KOPT-K1 (cell line): Measurements from ENCODE around the gene NSD1.

ENCODE experiments used
- H3K27ac ChIP-seq: fragments of 200-600 bp; sonication (generic); 2 replicates; pipeline ENCODE4 v1.5.1; 2016; ENCODE audit warnings: antibody characterized with exemption, mild to moderate bottlenecking, low read depth, low read length; ENCODE audit not compliant: poor library complexity, severe bottlenecking
- H3K36me3 ChIP-seq: fragments of 200-600 bp; sonication (generic); 2 replicates; pipeline ENCODE4 v1.5.1; 2017; ENCODE audit warnings: antibody characterized with exemption, mild to moderate bottlenecking, low read length, moderate library complexity; ENCODE audit not compliant: insufficient read depth
- H3K9me3 ChIP-seq: fragments of 200-600 bp; sonication (generic); 2 replicates; pipeline ENCODE4 v1.5.1; 2017; ENCODE audit warnings: antibody characterized with exemption, low read length, mild to moderate bottlenecking; ENCODE audit not compliant: insufficient read depth, poor library complexity, severe bottlenecking

NSD1 gene

DNA sequence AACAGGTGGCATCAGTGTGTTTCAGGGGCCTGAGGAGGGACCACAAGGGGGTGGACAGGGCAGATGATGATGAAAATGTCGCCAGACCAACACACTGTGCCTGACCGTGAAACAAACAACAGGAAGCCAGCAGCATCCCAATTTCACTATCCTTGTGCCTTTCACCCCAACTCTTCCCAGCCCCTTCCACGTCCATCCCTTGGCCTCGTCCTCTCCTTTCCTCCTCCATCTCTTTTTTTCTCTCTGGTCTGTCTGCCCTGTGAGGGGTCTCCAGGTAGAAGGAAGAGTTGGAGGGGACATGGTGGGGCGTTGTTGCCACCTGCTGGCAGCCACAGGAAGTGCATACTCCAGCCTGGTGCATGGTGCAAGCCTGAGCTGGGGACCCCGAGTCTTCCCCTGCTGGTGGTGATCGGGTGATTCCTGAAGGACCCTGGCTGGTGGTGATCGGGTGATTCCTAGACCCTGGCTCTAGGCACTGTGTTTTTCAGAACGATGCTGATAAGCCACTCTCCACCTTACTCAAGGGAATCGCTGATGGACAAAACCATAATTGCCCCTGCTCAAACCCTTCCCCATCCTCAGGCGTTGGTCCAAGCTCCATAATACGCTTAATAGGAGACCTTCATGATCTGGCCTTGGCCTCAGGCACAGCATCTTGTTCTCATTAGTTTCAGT lies 21.7 kb upstream of the NSD1 start:
- H3K9me3 ChIP-seq, result no peaks in the 10 kb centered on the region
- H3K36me3 ChIP-seq, result no peaks in the 10 kb centered on the region
- no peak overlapping the region for H3K27ac ChIP-seq

- H3K9me3 ChIP-seq, result no peaks in the 10 kb centered on the region
- H3K36me3 ChIP-seq, result no peaks in the 10 kb centered on the region
- no peak overlapping the region for H3K27ac ChIP-seq
Measured at GRCh38 chr5:177112589-177113220, 20.9 kb upstream of the NSD1 start.

GRCh38 chr5:177113566-177114424 lies 19.8 kb upstream of the NSD1 start:
- no peaks in the 10 kb centered on the region for H3K9me3 ChIP-seq
- H3K36me3 ChIP-seq, result no peaks in the 10 kb centered on the region
- H3K27ac ChIP-seq, result no peak overlapping the region

DNA sequence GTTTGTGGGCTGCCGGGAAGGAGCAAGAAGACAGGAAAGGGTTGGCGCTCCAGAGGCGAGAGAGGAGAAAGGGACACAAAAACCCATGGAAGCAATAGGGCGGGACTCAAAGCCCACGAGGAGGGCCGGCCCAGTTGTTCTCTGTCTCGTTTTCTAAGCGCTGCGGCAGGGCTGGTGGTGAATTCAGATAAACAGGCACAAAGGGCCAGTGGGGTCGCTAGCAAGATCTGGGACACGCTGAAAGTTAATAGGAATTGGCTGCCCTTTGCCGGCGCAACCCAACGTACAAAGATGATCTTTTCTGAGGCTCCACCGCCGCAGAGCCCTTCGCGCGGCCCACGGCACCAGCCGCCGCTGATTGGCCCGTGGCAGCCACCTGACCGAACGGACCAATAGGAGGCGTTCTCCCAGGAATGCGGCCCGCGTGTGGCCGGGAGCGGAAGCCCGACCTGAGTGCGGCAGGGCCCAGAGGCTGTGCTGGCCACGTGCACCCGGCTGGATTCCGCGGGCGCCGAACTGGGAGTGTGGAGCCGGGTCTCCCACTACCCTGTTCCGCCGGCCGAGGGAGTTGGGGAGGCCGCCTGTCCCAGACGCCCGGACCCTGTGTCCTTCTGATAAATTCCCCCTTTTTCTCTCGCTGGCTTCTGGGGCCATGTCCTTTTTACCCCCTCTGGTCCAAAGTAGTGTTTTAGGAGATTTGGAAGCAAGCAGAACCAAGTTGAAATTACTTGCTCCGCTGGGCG lies 16.8 kb upstream of the NSD1 start:
- Histone ChIP-seq H3K9me3 (no peaks in the 10 kb centered on the region), H3K36me3 (no peaks in the 10 kb centered on the region), H3K27ac (no peak overlapping the region)

DNA sequence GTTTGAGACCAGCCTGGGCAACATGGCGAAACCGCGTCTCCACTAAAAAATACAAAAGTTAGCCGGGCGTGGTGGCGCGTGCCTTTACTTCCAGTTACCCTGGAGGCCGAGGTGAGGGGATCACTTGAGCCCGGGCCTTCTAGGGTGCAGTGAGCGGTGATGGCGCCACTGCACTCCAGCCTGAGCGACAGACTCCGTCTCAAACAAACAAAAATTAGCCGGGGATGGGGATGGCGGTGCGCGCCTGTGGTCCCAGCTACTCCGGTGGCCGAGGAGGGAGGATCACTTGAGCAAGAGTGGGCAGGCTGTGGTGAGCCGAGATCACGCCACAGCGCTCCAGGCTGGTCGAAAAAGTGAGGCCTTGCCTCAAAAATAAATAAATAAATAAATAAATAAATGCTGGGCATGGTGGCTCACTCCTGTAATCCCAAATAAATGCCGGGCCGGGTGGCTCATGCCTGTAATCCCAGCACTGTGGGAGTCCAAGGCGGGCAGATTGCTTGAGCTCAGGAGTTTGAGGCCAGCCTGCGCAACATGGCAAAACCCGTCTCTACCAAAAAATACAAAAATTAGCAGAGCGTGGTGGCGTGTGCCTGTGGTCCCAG lies 16.0 kb upstream of the NSD1 start:
- Histone ChIP-seq H3K36me3 (no peaks in the 10 kb centered on the region), H3K9me3 (no peaks in the 10 kb centered on the region), H3K27ac (no peak overlapping the region)

- Histone ChIP-seq H3K36me3 (no peaks in the 10 kb centered on the region), H3K9me3 (no peaks in the 10 kb centered on the region), H3K27ac (no peak overlapping the region)
Measured at GRCh38 chr5:177122566-177122965, 11.0 kb upstream of the NSD1 start.

DNA sequence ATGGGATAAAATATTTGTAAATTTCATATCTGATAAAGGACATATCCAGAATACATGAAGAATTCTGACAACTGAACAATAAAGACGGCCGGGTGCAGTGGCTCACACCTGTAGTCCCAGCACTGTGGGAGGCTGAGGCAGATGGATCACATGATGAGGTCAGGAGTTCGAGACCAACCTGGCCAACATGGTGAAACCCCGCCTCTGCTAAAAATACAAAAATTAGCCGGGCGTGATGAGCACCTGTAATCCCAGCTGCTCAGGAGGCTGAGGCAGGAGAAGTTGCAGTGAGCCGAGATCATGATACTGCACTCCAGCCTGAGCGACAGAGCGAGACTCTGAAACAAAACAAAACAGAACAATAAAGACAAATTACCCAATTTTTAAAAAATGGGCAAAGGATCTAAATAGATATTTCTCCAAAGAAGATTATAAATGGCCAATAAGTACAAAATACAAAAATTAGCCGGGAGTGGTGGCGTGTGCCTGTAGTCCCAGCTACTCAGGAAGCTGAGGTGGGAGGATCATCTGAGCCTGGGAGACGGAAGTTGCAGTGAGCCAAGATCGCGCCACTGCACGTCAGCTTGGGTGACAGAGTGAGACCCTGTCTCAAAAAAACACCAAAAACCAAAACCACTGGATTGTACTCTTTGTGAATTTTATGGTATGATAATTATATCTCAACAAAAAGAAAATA lies 9.6 kb upstream of the NSD1 start:
- no peaks in the 10 kb centered on the region for H3K36me3 ChIP-seq
- no peak overlapping the region for H3K27ac ChIP-seq

GRCh38 chr5:177124486-177124991 lies 9.0 kb upstream of the NSD1 start:
- Histone ChIP-seq H3K9me3 (no peaks in the 10 kb centered on the region), H3K36me3 (no peaks in the 10 kb centered on the region), H3K27ac (no peak overlapping the region)

More for the DNA sequence above, 9.6 kb upstream of the NSD1 start:
- no peaks in the 10 kb centered on the region for H3K9me3 ChIP-seq

- Histone ChIP-seq H3K27ac (no peak overlapping the region), H3K36me3 (no peaks in the 10 kb centered on the region)
Measured at GRCh38 chr5:177126771-177127170, 6.8 kb upstream of the NSD1 start.

GRCh38 chr5:177128551-177128981 lies 5.0 kb upstream of the NSD1 start:
- H3K9me3 ChIP-seq, result no peaks in the 10 kb centered on the region
- H3K27ac ChIP-seq, result no peak overlapping the region
- H3K36me3 ChIP-seq, result no peaks in the 10 kb centered on the region

More at GRCh38 chr5:177126771-177127170, 6.8 kb upstream of the NSD1 start:
- H3K9me3 ChIP-seq, result no peaks in the 10 kb centered on the region

DNA sequence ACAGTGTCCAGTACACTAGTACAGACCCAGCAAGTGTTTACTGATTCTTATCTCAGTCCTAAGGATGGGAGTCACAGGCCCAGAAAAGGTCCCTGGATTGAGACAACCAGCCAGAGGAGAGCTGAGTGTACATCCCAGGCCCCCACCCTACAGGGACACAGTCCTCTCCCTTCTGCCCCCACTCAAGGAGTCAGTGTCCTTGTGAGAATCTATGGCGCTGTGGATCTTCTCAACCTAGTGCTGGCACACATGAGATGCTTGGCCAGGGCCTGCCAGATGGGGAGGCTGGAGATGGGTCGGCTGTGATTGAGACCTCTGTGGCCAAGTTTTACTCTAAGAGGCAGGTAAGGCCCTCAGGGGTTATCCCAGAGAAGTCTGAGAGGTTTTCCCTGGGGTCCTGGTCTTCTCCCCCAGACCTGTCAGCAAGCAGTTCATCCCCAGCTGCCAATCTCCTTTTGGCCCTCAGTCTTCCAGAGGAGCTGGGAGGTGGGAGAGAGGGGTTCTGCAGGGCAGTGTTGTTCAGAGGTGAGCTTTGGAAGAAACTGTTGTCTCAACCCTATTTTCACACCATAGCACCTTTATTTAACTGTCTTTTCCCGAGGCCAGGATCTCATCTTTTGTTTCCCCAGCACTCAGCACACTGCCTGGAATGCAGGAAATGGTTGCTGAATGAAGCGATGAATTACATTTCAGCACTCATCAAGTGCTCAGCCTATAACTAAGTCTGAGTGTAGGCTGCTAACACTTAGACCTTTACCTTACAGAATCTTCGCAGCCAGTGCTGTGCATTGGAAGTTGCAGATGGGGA lies 3.2 kb upstream of the NSD1 start:
- H3K27ac ChIP-seq, result no peak overlapping the region
- peaks cover 4% of the 10 kb centered on the region for H3K36me3 ChIP-seq
- no peaks in the 10 kb centered on the region for H3K9me3 ChIP-seq

- no peaks in the 10 kb centered on the region for H3K9me3 ChIP-seq
- H3K27ac ChIP-seq, result no peak overlapping the region
- H3K36me3 ChIP-seq, result peaks cover 10% of the 10 kb centered on the region
Measured at GRCh38 chr5:177131019-177131320, 2.6 kb upstream of the NSD1 start.

DNA sequence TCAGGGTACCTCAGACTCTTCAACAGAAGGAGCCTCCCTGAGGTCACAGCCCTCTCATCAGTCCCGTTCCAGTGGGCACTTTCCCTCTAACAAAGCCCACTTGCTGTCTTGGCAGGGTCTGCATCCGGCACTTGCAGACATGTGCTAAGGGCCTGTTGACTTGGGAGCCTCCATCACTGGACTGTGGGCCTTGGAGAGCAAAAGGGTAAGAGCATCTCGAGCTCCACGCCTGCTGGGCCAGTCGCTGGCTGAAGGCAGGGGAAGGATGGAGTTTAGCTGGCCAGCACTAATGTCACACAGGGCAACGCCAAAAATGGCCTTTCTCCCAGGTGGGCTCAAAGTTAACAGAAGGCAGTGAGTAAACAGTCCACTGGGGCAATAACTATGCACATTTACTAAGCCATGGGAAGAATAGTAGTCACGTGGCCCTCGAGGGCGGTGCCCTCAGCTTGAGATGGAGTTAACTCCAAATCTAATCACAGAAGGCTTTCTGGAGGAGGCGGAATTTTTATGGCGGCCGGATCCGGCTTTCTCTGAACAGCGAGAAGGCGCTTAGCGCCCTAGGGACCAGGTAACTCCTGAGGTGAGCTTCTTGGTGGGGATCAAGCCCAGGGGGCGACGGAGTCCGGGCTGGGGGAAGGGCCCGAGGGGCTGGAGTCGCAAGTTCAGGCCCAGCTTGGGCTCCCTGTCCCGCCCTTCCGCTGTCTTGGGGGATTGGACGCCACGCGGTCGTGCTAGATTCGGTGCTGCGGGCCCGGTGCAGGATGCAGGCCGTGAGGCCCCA lies 2.0 kb upstream of the NSD1 start:
- Histone ChIP-seq H3K27ac (no peak overlapping the region), H3K36me3 (peaks cover 16% of the 10 kb centered on the region), H3K9me3 (no peaks in the 10 kb centered on the region)
